PC-9 (cell line): ENCODE measurements around the gene ATG4A.

Experiments used
- CTCF ChIP-seq: fragments of 200-600 bp; sonication (generic); conservative IDR thresholded peaks from 2 replicates; pipeline ENCODE4 v1.6.1; 2017; ENCODE audit warnings: mixed run types, antibody characterized with exemption, mild to moderate bottlenecking, moderate library complexity
- EZH2 ChIP-seq: fragments of 200-600 bp; sonication (generic); IDR thresholded peaks from 2 replicates; pipeline ENCODE4 v1.8.0; 2017; ENCODE audit warnings: antibody characterized with exemption, low read depth

DNA sequence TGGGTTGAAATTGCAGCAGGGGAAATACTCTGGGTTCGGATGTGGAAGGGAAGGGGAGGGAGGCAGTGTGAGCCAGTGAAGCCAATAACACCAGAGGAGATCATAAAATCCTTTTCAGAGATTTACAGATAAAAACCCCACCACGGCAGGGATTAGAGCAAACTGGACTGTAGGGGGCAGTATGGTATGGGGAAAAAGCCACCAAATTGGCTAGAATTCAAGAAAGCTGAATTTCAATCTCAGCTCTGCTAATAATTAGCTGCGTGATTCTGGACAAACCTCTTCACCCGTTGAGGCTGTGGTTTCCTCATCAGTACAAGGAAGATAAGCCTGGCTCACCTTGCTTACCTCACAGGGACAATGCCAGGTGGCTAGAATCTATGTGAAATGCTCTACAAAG, 108.1 kb downstream of the ATG4A start:
- peak; percentile 77 for TF ChIP-seq CTCF
- no peak for TF ChIP-seq EZH2
